NK-92 (cell line): ENCODE results near the gene ABL1.

Source experiments
- DNase-seq: peaks from one replicate; lab custom pipeline; 2025; ENCODE audit not compliant: unreplicated experiment; lab: John Stamatoyannopoulos, UW

ABL1 gene

GRCh38 chr9:130929571-130930038 is 94.6 kb downstream of the ABL1 start:
- no peak for DNase-seq

- DNase-seq, result no peak
Observed at GRCh38 chr9:130930132-130930803, 95.2 kb downstream of the ABL1 start.

- DNase-seq, result no peak
Observed at GRCh38 chr9:130930804-130931349, 95.8 kb downstream of the ABL1 start.

GRCh38 chr9:130931508-130932254 is 96.6 kb downstream of the ABL1 start:
- no peak for DNase-seq

- no peak for DNase-seq
Observed at GRCh38 chr9:130932255-130933079, 97.4 kb downstream of the ABL1 start.

- DNase-seq, result no peak
Observed at GRCh38 chr9:130933114-130934046, 98.3 kb downstream of the ABL1 start.

GRCh38 chr9:130934246-130934645 is 99.2 kb downstream of the ABL1 start:
- no peak for DNase-seq

GRCh38 chr9:130934702-130935647 is 99.9 kb downstream of the ABL1 start:
- no peak for DNase-seq

GRCh38 chr9:130935648-130936271 is 100.7 kb downstream of the ABL1 start:
- DNase-seq, result no peak

GRCh38 chr9:130936285-130937117 is 101.4 kb downstream of the ABL1 start:
- no peak for DNase-seq
